Type B pancreatic cell (in vitro differentiated cells): ENCODE results near the gene HOXB4. TPM values are rescaled to one million over a fixed set of nuclear protein-coding genes. Genes with fewer than 3 reads are reported as not detected.

ENCODE experiments used
- DNase-seq: peaks from one replicate; pipeline ENCODE4 v3.0.0; 2021; ENCODE audit warnings: mixed read lengths; ENCODE audit not compliant: unreplicated experiment; ENCODE audit errors: extremely low spot score
- H3K27ac Mint-ChIP-seq: 2 replicates; pipeline ENCODE4 v1.8.0; 2021; ENCODE audit warnings: mild to moderate bottlenecking, mixed read lengths
- H3K27me3 Mint-ChIP-seq: 2 replicates; pipeline ENCODE4 v1.8.0; 2021; ENCODE audit warnings: mixed read lengths
- H3K36me3 Mint-ChIP-seq: 2 replicates; pipeline ENCODE4 v1.8.0; 2021; ENCODE audit warnings: mixed read lengths
- H3K4me1 Mint-ChIP-seq: one replicate; pipeline ENCODE4 v1.8.0; 2021; ENCODE audit warnings: mixed read lengths; ENCODE audit not compliant: unreplicated experiment
- H3K4me3 Mint-ChIP-seq: 2 replicates; pipeline ENCODE4 v1.8.0; 2021; ENCODE audit warnings: mild to moderate bottlenecking, mixed read lengths
- H3K9me3 Mint-ChIP-seq: 2 replicates; pipeline ENCODE4 v1.8.0; 2021; ENCODE audit warnings: mixed read lengths
- total RNA-seq: library from RNA; stranded (reverse); gene quantifications from 2 replicates; pipeline ENCODE4 v1.2.1, GENCODE V29; 2021; ENCODE audit warnings: low replicate concordance
- TF ChIP-seq, protein P1 (sequence below): fragments of 200-600 bp; sonication (generic); conservative IDR thresholded peaks from 2 replicates; pipeline ENCODE4 v1.5.0; 2021; ENCODE audit warnings: antibody characterized with exemption, mild to moderate bottlenecking

The HOXB4 gene
- total RNA-seq, 1 donor from 2014 or later = 27.0 TPM

DNA sequence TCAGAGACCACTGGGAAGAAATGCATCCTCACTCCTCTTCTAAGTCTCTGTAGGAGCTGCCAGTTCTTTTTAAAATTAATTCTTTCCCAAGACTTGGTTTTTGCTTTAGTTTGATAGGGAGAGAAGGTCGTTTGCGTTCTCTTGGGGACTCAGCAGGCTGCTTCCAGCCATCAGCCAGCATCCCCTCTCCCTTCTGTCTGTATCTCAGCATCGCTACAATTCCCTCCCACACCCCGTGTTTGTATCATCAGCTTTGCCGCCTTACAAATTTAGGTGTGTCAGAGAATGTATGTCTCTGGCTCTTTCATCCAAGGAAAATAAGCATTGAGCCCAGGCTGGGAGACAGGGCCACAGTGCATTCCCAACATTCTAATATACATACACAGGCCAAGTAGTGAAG, 21.2 kb upstream of the HOXB4 start:
- Mint-ChIP-seq H3K9me3 (no peaks in the 10 kb centered on the region), H3K36me3 (peaks cover 18% of the 10 kb centered on the region), H3K27ac (peak overlapping the region; percentile 91), H3K4me3 (peak overlapping the region; percentile 91), H3K4me1 (peaks cover 44% of the 10 kb centered on the region), H3K27me3 (peaks cover 97% of the 10 kb centered on the region)
- DNase-seq = no peak
- TF ChIP-seq, protein P1, sequence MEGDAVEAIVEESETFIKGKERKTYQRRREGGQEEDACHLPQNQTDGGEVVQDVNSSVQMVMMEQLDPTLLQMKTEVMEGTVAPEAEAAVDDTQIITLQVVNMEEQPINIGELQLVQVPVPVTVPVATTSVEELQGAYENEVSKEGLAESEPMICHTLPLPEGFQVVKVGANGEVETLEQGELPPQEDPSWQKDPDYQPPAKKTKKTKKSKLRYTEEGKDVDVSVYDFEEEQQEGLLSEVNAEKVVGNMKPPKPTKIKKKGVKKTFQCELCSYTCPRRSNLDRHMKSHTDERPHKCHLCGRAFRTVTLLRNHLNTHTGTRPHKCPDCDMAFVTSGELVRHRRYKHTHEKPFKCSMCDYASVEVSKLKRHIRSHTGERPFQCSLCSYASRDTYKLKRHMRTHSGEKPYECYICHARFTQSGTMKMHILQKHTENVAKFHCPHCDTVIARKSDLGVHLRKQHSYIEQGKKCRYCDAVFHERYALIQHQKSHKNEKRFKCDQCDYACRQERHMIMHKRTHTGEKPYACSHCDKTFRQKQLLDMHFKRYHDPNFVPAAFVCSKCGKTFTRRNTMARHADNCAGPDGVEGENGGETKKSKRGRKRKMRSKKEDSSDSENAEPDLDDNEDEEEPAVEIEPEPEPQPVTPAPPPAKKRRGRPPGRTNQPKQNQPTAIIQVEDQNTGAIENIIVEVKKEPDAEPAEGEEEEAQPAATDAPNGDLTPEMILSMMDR = no peak

DNA sequence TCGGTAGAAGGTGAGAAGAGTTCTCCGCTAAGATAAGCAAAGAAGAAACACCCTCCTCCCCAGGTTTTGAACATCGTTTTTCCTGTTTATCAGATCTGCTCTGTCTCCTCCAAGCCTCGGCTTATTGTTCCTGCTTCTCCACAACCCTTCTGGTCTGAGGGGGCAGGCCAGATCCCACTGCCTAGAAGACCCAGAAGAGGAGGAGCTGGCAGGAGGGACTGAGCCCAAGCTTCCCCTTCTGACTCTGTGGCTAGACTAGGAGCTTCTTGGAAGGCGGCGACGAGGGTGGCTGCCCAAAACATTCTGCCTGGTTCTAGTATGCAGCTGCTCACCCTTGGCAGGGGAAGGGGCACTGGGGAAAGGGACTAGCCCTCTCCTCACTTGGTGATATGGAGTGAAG, 20.6 kb upstream of the HOXB4 start:
- DNase-seq = no peak
- Mint-ChIP-seq H3K27ac (peak overlapping the region; percentile 91), H3K27me3 (peaks cover 97% of the 10 kb centered on the region), H3K4me1 (peaks cover 49% of the 10 kb centered on the region), H3K4me3 (peak overlapping the region; percentile 91), H3K36me3 (peaks cover 18% of the 10 kb centered on the region), H3K9me3 (no peaks in the 10 kb centered on the region)
- TF ChIP-seq, protein P1 = no peak

DNA sequence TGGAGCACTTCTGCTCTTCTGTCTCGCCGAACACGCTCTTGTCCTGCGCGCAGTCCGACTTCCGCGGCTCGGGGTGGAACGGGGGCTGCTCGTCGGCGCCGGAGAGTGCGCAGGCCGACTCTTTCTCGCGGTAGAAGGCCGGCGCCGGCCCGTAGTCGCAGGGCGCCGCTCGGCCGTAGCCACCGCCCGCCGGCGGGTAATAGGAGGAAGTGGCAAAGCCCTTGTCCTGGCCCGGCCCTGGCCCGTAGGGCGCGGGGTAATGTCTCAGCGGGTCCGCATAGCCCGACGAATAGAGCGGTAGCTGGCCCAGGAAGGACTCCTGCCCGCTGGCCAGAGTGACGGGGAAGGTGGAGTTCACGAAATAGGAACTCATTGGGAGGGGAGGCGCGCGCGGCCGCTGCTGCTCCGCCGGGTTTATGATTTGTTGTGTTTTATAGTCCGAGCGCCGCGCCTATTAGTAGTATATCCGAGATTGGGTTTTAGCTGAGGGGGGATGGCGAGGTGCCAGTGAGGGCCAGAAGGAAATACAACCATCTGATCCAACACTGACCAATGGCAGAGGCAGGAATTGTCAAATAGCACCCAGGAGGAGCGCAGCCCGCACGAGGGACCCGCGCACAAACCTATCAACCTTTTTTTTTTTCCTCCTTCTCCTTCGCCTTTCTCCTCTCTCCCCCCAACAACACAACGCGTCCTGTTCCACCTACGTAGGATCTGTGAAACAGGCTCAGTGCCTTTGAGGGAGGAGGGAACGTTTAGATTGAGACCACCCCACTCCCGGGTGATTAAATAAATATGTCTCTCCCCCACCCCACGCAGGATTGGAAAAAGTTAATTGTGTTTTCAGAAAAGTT, 19.9 kb upstream of the HOXB4 start:
- TF ChIP-seq, protein P1 = no peak
- peaks cover 14% of the 10 kb centered on the region for H3K36me3 Mint-ChIP-seq
- H3K9me3 Mint-ChIP-seq = no peaks in the 10 kb centered on the region
- peak overlapping the region; percentile 91 for H3K27ac Mint-ChIP-seq
- H3K4me1 Mint-ChIP-seq = peaks cover 49% of the 10 kb centered on the region
- H3K27me3 Mint-ChIP-seq = peaks cover 97% of the 10 kb centered on the region
- no peak for DNase-seq
- H3K4me3 Mint-ChIP-seq = peak overlapping the region; percentile 91

DNA sequence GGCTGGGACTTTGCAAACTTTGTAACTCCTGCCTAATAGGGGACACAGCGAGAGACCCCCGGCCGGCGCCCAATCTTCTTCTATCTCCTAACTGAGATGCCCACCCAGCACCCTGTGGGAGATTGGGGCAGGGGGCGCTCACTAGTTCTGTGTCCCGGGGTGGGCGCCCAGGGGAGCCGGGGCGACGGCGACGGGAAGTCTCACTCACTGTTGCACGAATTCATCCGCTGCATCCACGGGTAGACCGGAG, 19.3 kb upstream of the HOXB4 start:
- H3K27ac Mint-ChIP-seq = peak overlapping the region; percentile 91
- H3K4me1 Mint-ChIP-seq = peaks cover 49% of the 10 kb centered on the region
- TF ChIP-seq, protein P1 = no peak
- no peak for DNase-seq
- peak overlapping the region; percentile 91 for H3K4me3 Mint-ChIP-seq
- no peaks in the 10 kb centered on the region for H3K9me3 Mint-ChIP-seq
- H3K27me3 Mint-ChIP-seq = peaks cover 97% of the 10 kb centered on the region
- H3K36me3 Mint-ChIP-seq = peaks cover 14% of the 10 kb centered on the region

DNA sequence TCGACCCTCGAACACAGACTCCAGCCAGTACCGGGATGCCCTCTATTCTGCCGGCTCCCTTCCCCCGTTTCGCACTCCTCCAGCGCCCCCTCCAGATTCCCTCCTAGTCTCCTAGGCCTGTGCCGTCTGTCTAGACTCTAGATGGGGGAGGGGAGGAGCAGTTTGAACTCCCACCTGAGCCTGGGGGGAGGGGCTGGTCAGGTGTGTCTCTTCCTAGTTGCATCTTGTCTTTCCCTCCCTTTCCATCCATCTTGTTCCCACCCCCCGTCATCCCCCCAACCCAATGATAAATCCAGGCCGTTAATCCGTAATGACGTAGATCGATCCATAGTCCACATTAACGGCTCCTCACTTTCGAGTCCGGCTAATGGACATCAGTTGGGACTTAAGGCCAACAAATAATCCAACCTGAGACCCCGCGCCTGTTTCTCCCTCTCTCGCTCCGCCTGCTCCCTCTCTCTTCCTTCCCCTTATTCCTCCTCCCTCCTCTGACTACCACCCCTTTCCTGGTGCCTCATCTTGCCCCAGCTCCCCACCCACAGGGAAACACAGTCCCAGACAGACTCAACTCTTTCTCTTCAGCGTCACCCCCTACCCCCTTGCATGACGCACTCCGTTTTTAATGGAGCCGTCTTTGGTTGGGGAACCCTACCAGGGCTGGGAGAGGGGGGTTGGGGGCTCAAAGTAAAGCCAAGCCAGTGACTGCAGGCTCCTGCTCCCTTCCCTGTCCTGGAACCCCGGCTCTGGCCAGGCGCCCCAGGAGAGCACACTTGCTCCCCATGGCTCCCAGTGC, 18.8 kb upstream of the HOXB4 start:
- peaks cover 49% of the 10 kb centered on the region for H3K4me1 Mint-ChIP-seq
- TF ChIP-seq, protein P1 = no peak
- H3K27ac Mint-ChIP-seq = peak overlapping the region; percentile 87
- H3K36me3 Mint-ChIP-seq = peaks cover 14% of the 10 kb centered on the region
- H3K27me3 Mint-ChIP-seq = peaks cover 96% of the 10 kb centered on the region
- no peaks in the 10 kb centered on the region for H3K9me3 Mint-ChIP-seq
- DNase-seq = no peak
- H3K4me3 Mint-ChIP-seq = peak overlapping the region; percentile 91
